HG03280 (cell line): ENCODE data around the gene FLT3LG.

Experiments used
- ATAC-seq: cut with Tn5 transposase; IDR thresholded peaks from one replicate; pipeline ENCODE4 v1.9.1; 2021; ENCODE audit warnings: mild to moderate bottlenecking, moderate library complexity; ENCODE audit not compliant: unreplicated experiment

The FLT3LG gene, protein sequence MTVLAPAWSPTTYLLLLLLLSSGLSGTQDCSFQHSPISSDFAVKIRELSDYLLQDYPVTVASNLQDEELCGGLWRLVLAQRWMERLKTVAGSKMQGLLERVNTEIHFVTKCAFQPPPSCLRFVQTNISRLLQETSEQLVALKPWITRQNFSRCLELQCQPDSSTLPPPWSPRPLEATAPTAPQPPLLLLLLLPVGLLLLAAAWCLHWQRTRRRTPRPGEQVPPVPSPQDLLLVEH

DNA sequence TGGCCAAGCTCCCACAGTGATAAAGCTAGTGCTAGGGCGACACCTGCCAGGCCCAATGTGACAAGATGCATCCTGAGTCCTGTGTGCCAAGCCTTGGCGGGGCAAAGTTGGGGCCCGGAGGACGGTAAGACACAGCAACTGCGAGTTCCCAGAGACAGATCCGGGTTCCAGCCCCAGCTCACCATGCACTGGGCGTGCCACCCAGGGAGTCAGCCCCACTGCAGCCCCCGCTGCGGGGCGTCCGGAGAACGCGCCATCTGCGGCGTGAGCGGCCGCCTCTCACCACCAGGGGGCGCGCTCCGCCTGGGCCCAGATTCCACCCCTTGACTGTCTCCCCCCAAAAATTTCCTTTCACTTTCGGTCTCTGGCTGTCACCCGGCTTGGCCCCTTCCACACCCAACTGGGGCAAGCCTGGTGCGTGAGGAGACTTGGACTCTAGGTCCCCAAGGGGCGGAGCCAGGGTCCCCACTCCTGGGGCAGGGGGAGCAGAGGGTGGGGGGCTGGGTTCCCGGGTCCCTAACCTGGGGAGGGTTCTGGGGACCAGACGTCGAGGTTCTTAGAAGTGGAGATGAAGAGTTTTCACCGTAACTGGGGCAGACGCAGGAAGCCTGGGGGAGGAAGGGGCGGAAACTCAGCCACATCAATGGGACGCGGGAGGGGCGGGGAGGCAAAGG is at the start of gene FLT3LG:
FLT3LG (plus strand) TSS at position 348 of the 674 bp plus-strand sequence. CDS start 425 bp downstream, outside the sequence.
- ATAC-seq = peak; percentile 50

DNA sequence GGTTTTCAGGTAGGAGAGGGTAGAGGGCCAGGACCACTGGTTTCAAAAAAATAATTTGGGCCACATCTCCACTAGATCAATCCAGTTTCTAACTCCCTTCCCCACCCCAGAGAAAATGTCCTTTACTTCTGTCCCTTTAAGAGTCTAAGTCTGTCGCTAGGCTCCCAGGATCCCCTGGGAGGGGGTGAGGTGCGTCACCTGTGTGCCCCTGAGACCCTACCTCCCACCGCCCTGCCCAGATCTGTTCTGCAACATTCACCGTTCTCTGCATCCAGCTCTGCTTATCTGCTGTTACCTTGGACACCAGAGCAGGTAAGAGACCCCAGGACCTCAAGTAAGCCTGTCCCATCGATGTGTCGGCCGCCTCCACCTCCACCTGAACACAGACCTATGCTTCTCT is 48.8 kb upstream of the FLT3LG start, which contains the start of gene GFY:
GFY (plus strand) TSS at position 211 of the 400 bp plus-strand sequence. CDS start 1,043 bp downstream, outside the sequence.
- no peak for ATAC-seq

DNA sequence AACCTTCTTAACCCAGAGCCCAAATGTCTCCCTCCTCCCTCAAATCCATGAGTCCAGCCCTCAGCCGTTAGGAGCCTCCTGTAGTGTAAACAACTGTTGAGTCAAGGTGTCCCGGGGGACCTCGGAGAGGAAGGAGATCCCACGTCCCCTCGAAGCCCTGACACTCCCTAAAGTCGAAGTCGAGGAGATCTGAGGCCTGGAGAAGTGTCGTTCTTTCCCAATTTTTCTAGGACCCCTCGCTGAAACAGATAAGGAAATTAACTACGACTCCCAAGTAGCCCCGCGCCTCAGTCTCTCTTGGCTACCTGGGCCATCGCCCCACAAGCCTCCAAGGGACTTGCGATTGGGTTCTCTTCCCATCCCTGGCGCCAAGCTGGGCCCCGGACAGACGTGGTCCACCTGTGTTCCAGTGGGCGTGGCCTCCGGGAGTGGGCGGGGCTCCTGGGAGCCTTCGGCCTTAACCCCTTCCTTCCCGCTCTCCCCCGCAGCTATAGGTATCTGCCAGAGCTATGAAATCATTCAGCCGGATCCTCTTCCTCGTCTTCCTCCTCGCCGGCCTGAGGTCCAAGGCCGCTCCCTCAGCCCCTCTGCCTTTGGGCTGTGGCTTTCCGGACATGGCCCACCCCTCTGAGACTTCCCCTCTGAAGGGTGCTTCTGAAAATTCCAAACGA is 48.0 kb upstream of the FLT3LG start:
- no peak for ATAC-seq

DNA sequence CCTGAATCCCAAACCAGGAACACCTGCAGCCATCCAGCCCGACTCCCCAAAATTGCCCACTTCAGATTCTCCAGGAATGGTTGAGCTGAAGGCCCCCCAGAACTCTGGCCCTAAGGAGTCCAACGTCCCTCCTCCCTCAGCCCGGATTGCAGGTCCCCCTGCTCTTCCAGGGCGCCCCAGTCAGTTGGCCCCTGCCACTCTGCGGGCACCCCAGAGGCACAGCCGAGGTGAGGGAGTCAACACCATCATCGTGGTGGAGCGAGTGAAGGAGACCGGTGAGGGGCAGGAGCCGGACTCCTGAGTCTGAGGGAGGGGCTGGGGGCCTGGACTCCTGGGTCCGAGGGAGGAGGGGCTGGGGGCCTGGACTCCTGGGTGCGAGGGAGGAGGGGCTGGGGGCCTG is 46.7 kb upstream of the FLT3LG start:
- no peak for ATAC-seq

DNA sequence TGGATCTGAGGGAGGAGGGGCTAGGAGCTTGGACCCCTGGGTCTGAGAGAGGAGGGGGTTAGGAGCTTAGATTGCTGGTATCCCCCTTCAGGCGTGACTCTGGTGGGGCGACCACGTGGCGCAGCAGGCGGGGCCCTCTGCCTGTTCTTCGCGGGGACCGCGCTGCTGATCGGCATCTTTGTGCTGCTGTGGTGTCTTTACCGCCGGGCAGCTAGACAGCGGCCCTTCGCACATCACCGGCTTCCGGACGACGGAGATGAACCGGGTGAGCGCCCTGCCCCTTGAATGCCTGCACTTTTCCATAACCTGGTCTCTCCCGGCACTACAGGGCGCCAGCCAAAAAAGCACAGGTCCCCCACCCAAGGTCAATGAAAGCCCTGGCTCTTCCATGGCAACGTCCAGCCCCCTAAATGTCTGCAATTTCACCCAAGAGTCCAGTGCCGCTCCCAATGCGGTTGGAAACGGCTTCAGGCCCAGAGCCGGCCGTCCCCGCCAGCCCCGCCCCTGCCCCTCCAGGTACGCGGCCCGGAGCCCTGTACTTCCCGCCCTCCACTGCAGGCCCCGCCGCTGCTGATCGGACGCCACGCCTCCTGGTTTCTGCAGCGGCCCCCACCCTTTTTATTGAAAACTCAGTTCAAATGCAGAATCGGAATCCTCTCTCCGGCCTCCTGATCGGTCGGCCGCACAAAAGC is 46.0 kb upstream of the FLT3LG start:
- no peak for ATAC-seq

DNA sequence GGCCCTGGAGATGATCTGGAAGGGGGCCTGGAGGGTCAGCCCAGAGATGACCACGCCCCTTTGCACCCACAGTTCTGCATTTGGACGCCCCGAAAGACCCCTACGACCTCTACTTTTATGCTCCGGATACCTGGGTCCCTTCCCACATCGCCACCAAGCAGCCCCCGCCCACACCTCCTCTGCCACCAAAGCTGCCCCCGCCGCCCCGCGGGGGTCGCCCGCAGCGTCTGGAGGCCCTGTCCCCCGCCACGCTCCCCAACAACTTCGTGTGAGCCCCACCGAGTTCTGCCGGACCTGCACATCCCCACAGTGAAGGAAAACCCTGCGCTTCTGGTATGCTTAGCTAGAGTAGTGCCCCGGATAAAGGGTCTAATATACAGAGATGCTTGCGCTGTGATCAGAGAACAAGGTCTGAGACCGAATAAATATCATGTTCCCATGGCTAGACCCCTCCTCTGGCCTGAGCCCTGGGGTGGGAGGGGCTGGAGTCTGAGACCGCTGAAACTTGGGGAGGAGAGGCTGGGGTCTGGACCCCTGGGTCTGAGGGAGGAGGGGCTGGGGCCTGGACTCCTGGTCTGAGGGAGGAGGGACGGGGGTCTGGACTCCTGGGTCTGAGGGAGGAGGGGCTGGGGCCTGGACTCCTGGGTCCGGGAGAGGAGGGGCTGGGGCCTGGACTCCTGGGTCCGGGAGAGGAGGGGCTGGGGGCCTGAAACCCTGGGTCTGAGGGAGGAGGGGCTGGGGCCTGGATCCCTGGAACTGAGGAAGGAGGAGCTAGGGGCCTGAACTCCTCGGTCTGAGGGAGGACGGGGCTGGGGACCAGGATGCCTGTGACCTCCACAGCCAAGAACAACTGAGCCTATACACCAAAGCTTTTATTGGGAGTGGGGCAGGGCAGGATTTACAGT is 45.2 kb upstream of the FLT3LG start:
- no peak for ATAC-seq

DNA sequence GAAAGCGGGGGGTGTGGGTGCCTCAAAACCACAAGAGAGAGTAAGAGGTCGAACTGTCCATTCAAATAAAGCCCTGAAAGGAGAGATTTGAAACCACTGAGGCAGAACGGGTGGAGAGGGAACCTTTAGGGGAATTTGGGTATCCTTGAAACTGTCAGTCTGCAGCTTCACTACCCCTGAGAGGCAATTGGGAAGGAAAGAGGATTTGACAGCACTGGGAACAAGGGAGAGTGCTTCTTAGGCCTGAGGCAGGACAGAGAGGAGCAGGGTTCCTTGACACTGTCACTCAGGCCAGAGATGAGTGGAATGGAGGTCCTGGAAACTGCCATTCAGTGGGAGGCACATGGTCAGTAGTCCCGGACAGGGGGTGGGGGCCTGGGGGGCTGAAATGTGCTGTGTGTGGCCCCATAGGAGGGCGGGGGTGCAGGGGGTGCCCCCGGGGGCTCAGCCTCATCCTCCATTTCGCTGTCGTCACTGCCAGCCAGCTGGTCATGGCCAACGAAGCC is 43.8 kb upstream of the FLT3LG start:
- no peak for ATAC-seq

DNA sequence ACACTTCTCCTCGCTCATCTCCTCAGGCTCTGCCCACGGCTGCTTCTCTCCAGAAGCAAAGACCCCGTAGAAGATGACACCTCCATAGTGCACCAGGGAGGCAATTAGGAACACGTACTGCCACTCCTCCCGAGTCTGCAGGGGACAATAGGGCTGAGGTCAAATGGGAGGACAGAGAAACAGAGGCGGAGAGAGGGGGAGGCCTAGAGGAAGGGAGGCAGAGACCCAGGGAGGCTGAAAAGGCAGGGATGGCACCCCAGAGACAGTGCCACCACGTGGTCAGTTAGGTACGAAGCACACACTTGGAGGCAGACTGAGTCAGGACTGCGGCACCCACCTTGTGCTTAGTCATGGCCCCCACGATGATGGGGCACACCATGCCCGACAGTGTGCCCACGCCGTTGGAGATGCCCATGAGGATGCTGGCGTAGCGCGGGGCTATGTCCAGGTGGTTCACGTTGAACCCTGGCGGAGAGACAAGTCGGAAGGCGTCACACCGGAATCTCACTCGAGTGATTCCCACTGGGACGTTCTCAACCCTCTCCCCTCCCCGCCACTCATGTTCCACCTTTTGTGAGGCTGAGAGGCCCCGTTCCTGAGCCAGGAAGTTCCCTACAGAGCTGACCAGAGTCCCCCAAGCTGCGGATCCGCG is 43.2 kb upstream of the FLT3LG start:
- no peak for ATAC-seq

DNA sequence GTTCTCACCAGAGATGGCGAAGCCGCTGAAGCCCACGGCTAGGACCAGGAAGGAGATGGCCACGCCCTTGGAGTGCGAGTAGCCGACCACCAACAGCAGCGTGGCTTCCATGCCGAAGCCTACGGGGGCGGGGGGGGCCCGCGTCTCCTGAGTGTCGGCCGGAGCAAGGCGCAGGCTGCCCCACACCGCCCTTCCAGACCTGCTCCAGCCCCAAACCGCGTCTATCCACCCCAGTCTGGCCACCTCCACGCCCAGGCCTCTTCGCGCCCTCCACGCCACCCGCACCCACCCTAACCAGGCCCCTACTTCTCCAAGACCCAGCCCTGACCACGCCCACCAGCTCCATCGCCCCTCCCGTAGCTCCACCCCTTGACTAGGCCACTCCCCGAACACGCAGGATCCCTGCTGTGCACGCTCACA is 42.7 kb upstream of the FLT3LG start:
- ATAC-seq = no peak

DNA sequence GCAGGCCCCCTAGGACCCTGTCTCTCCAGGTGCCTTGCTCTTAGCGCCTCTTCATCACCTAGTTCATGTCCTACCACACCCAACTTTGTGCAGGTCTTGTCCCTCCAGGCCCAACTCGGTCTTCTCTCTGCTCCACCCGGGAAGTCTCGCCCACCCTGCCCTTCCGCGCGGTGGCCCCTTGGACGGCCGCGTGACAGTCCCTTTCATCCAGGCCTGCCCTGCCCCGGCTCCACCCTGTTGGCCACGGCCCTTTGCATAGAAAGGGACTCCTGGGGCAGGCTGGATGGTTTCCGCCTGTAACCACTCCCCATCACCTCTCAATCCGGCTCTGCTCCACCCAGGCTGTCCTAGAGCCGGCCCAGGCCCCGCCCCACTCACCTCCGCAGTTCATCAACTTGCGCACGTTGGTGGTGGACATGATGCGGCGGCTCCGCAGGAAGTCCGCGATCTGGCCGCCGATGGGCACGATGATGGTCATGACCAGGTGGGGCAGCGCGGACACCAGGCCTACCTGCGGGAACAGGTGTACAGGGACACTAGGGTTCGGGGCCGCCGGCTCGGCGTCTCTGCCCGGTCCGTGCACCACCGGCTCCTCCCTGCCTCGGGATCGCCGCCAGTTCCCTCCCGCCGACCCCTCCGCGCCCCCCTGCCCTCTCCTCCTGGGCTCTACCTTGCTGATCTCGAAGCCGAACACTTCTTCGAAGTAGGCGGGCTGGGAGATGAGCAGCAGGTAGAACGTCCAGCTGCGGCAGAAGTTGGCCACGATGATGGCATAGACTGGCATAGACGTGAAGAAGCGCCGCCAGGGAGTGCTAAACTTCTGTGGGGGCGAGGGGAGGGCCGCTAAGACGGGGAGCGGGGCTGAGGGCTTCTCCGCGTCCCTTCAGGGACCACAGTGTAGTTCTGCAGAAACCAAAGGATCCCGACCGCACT is 41.6 kb upstream of the FLT3LG start:
- no peak for ATAC-seq

DNA sequence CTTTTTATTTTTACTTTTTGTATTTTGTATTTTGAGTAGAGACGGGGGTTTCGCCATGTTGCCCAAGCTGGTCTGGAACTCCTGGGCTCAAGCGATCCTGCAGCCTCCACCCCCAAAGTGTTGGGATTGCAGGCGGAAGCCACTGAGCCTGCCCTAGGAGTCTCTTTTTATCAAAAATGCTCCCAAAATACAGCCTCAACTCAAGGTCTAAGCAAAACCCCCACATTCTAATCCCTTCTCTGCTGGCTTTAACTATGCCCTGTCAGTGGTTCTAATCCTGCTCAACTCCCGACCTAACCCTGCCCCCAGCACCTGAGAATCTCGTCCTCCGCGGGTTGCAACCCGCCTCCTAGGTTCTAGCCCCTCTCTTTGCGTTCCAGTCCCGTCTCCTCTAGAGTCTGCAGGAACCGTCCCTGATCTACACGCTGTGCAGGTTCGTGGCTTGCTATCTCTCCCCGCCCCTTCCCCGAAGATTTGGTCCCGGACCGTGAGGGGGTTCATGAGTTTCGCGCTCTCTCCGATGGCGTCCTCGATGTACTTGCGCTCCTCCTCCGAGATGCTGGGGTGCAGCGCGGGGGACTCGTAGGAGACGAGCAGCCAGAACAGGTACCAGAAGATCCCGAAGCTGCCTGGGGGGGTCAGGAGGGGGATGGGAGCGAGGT is 40.6 kb upstream of the FLT3LG start:
- no peak for ATAC-seq

DNA sequence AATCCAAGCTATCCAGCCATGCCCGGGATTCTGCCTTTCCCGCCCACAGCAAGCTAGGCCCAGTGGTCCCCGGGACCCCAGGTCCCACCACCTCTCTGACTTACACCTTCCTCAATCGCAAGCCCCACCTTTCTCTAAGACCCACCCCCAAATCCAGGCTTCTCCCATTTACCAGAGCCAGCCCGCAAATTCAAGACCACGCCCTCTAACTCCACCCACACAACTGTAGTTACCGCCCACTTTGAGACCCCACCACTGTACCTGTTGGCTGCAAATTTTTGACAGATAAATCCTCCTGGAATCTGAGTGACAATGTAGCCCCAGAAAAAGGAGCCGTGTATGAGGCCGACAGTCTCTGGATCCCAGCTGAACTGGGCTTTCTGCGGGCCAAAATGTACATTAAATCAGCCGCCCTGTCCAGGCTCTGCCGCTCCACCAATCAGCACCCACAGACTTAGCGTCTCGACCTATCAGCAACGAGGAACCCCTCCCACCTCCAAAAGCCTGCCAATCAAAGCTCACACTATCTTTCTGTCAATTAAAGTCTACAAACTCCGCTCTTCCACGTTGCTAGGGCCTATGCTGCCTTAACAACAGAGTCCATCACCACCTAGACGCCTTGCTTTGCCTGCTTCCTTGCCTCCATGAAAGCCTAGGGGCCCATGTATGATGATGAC is 39.0 kb upstream of the FLT3LG start:
- ATAC-seq = no peak

DNA sequence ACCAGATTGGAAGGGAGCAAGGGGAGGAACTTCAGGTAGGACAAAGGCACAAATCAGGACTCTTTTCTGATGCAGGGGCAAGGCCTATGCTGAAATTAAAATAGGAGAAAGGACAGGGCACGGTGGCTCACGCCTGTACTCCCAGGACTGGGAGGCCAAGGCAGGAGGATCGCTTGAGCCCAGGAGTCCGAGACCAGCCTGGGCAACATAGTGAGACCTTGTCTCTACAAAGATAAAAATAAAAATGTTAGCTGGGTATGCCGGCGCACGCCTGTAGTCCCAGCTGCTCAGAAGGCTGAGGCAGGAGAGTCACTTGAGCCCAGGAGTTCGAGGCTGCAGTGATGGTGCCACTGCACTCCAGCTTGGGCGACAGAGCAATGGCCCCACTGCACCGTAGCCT is 38.3 kb upstream of the FLT3LG start:
- no peak for ATAC-seq

DNA sequence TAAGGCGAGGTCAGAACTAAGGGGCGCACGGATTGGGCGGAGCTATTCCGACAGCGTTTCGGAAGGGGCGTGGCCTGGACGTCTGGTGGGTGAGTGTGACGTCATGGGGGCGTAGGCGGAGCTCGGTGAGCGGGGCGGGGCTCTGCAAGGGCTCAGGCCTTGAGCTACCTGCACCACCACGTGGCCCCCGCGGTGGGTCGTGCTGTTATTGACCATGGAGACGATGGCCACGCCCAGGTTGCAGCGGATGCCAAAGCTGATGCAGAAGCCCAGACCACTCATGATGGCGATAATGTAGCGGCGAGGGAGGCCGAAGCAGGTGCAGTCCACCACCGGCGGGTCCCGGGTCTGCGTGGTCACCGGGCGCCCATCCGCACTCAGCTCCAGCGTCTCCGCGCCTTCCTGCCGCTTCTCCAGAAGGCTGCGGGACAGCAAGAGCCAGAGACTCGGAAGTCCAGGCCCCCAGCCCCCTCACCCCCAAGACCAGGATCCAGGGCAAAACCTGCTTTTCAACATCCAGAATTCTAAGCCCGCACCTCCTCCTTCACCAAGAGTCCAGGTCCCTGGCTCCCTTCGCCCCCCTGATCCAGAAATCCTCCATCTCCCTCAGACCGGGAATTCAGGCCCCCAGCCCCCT is 37.5 kb upstream of the FLT3LG start:
- no peak for ATAC-seq

DNA sequence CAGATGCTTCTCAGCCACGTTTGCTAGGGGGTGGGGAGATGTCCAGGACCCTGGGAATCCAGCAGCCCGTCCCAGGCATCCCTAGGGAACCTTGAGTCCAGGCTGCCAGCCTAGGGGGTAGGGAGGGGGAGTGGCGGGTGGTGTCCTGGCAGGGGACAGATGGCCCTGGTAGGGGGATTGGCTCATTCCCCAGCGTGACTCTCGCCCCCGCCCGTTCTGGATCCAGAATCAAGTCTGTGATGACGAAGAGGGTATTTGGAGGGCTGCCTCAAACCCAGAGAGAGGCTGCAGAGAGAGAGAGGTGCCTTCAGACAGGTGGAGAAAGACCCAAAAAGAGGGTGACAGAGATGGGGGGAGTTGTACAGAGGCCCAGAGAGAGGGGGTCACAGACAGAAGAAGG is 36.8 kb upstream of the FLT3LG start:
- ATAC-seq = no peak

DNA sequence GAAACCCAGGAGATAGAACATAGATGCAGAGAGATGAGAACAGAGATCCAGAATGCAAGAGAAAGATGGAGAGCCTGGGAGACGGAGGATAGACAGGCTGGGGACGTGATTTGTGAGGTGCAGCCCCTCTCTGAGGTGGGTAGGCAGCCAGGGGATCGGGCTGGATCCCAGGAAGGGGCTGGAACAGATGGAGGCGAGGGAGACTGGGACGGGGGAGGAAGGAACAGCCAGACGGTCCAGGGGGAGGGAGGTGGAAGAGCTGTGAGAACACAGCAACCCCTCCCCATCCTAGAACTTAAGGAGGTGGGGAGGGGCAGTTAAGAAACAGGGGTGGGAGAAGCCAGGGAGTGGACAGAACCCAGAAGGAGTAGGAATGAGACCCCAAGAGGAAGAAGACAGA is 35.8 kb upstream of the FLT3LG start:
- ATAC-seq = no peak

DNA sequence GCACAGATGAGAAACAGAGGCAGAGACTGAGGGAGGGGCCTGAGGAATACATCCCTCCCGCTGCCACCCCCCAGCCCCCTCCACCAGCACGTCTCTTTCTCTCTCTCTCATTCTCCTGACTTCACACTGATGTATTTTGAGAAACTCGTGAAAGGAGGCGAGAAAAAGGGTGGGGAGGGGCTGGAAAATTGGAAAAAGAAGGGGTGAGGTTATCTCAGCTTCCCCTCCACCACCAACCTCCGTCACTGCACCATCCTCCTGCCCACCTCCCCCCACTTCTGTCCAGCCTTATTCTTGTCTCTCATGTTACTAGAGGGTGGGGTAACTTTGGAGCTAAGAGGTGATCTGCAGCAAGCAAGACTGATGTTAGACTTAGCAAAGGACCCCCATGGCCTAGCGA is 34.2 kb upstream of the FLT3LG start:
- no peak for ATAC-seq
